GM19372 (cell line): ENCODE measurements around the gene PATE1.

Experiments
- ATAC-seq: cut with Tn5 transposase; IDR thresholded peaks from one replicate; pipeline ENCODE4 v1.9.1; 2021; ENCODE audit warnings: mild to moderate bottlenecking, low read depth, moderate library complexity; ENCODE audit not compliant: unreplicated experiment

The PATE1 gene

DNA sequence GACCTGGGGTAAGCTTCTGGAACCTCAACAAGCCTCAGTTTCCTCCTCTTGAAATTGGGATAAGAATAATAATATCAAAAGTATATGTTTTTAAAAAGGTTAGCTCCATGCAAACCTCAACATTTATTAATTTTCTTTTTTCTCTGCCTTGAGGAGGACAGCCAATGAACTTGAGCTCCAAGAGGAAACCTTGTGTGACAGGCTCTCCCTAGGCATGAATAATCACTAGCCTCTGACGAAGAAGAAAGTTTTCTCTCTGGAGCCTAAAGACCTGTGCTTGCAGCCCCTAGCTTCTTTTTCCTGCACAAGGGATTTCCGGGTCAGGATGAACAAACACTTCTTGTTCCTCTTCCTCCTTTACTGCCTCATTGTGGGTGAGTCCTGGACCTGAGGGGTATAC, 41.7 kb downstream of the PATE1 start, which contains the start of gene PATE3:
PATE3 (plus strand) TSS at position 301 of the 400 bp plus-strand sequence; CDS start at position 326, 25 bp downstream.
- no peak for ATAC-seq

DNA sequence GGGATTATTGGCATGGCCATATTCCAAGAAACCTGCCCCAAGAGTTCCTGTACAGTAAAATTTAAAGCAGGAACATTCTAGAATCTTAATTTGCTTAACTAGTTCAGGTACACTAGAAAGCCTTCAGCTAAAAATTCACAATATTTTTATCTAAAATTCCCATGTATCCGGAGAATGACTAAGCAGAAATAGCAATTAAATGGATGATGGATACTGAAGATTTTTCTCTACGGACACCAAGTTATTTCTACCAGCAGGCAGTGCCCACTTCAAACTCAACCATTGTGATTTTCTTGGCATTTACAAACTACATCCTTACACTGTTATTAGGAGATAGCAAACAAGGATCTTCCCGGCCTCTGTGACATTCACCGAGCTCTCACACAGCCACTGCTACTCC, 44.7 kb downstream of the PATE1 start:
- no peak for ATAC-seq

DNA sequence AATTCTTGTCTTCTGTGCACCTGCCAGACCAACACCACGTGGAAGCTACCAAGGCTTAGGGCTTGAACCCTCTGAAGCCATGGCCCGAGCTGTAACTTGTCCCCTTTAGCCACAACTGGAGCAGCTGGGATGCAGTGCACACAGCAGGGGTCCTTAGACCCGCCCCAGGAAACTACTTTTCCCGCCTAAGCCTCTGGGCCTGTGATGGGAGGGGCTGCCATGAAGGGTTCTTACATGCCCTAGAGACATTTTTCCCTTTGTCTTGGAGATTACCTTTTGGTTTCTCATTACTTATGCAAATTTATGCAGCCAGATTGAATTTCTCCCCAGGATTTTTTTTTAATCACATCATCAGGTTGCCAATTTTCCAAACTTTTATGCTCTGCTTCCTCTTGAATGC, 51.6 kb downstream of the PATE1 start:
- no peak for ATAC-seq
